GM19397 (cell line): Measurements from ENCODE around the gene MILR1.
A peak's percentile ranks its signal among the peaks of the same experiment; 100 is the strongest.
"Not testable (repeated sequence)": the region's sequence is repeated elsewhere in the genome, so short reads cannot be mapped to it uniquely, and the experiment has no call there.

Source experiments
- ATAC-seq: cut with Tn5 transposase; IDR thresholded peaks from one replicate; pipeline ENCODE4 v1.9.1; 2021; ENCODE audit warnings: mild to moderate bottlenecking, moderate library complexity; ENCODE audit not compliant: unreplicated experiment

MILR1 gene

GRCh38 chr17:64470625-64471024 is 21.7 kb downstream of the MILR1 start:
- ATAC-seq: no peak

DNA sequence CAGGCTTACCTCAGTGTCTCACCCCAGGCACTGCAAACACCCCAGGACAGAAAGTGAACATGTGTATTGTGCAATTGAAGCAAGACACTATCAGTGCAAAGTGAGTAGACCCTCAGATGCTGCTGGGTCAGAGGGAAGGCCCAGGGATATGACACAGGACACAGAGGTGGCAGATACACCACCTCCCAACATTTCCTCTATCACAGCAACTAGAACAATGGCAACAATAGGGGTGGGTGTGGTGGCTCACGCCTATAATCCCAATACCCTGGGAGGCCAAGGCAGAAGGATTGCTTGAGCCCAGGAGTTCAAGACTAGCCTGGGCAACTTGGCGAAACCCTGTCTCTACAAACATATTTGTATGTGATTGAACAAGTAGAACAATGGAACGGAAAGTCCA is 22.5 kb downstream of the MILR1 start:
- no peak for ATAC-seq

- no peak for ATAC-seq
Measured at GRCh38 chr17:64472564-64472963, 23.6 kb downstream of the MILR1 start.

DNA sequence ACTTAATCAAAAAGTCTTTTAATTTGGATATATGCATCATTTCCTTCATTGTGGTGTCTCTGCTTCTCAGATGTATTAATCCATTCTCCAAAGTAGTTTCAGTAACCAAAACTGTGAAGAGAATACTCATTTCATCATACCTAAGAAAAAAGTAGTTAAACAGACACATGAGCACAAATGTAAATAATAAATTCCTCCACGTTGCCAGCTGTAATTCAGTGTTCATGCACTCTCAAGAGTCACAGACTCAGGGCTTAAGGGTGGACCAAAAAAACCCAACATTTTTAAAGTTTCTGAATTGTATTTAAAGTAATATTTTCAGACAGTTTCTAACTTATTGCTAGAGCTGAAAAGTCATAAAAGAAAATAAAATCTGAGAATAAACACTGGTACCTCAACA is 28.9 kb downstream of the MILR1 start:
- no peak for ATAC-seq

DNA sequence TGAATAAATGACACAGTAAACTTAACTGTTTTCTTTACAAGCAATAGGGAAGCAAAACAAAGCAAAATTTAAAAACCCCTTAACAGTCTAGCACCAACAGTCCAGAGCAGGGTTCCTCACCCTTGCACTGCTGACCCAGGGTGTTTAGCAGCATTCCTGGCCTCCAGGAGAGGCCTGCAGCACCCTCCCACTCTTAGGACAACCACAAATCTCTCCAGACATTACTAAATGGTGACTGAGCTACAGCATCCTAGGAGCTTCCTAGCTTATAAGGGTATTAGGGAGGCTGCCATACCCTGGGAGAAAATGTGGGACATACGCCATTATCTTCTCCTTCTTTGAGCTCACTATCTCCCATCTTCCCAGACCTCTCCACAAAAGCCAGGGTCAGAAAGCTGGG is 32.0 kb downstream of the MILR1 start:
- ATAC-seq: no peak

GRCh38 chr17:64484380-64484779 is 35.5 kb downstream of the MILR1 start:
- ATAC-seq: no peak

- no peak for ATAC-seq
Measured at GRCh38 chr17:64488301-64488700, 39.4 kb downstream of the MILR1 start.

GRCh38 chr17:64491034-64491860 is 42.3 kb downstream of the MILR1 start:
- no peak for ATAC-seq

DNA sequence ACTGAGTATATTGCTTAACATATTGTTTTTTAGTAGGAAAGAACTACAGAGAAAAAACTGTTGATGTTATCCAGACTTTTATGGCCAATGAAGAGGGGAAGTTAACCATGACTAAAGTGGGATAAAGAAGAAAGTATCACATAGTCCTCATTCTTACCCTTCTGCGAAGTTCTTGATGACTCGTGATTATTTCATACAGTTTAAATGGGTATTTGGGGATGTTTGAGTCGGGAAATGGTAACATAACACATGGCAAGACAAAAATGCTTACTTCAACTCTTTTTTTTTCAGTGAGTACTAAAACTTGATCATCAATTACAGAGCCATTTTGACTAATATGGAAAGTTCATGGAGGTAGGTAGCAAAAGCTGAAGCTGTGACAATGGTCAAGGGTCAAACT is 43.1 kb downstream of the MILR1 start:
- ATAC-seq: no peak

DNA sequence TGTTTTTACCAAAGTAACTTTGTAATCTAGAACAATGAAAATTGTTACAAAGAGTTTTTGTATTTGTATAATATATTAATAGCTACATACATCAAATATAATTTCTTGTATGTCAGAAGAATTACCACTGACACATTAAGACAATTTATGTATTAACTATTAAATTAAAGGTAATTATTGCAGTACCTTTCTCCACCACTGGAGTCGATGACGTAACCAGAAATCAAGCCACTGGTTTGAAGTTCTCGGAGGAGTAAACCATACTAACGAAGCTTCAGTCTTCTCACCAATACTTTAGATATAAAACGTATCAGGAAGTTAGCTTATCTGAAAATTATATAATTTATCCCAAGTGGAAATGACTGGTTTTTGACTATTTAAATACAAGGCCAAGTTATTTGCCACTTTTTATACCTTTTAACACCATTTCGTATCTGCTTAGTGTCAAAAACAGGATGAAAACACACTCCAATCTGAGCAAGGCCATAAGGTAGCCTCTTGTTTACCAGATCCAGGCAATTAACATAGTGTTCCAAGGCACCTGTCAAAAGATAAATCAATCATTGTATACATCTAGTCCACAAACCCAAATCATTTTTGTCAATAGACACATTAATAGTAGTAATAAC is 43.7 kb downstream of the MILR1 start:
- no peak for ATAC-seq

- ATAC-seq: no peak
Measured at GRCh38 chr17:64494121-64494520, 45.2 kb downstream of the MILR1 start.

GRCh38 chr17:64495300-64495699 is 46.4 kb downstream of the MILR1 start:
- not testable (repeated sequence) for ATAC-seq

- ATAC-seq: no peak
Measured at GRCh38 chr17:64496348-64496785, 47.5 kb downstream of the MILR1 start.

- peak; percentile 89 for ATAC-seq
Measured at GRCh38 chr17:64496786-64497564, 48.1 kb downstream of the MILR1 start, which contains the start of gene POLG2. Gene POLG2 (minus strand): TSS chr17:64497054. CDS start chr17:64496968, 86 bp downstream.

- no peak for ATAC-seq
Measured at GRCh38 chr17:64497565-64498035, 48.7 kb downstream of the MILR1 start.

DNA sequence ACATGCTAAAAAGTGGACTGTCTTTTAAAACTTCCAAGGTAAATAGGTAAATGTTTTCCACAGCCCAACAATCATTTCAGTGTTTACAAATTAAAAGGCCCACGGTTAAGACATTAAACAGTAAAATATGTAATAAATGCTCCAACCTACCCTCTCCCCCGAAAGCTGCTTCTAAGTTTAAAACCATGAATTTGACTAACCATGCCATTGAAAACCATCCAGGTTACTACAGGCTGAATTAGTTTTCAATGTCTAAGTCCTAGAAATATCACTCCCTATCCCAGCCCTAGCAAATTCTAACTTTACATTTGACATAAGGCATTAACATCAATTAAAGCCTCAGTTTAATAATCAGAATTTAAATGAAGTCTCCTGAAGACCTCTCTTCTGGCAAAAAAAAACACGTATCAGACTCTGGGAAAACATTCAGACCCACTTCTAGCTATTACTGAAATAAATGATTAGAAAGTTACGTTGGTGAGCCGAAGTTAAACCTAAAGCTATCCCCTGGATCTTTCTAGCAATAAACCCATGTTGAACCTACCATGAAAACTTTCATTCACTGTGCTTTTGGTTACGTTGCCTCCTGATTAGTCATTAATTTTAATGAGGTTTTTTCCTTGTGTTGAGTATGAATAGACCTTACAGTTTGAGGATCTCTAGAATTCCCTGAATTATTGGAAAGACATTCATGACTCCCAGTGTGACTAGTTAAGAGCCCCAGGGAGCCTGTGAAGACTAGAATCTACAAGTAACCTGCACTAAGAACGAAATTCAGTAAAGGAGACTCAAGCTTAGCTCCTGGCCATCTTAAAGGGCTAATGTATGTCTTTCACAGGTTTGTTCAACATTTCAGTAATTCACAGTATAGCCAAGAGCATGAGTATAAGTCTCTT is 49.6 kb downstream of the MILR1 start:
- ATAC-seq: no peak

- ATAC-seq: no peak
Measured at GRCh38 chr17:64499805-64500486, 51.0 kb downstream of the MILR1 start.

GRCh38 chr17:64500487-64500859 is 51.6 kb downstream of the MILR1 start:
- no peak for ATAC-seq

- ATAC-seq: no peak
Measured at GRCh38 chr17:64500862-64501765, 52.2 kb downstream of the MILR1 start.
